Spleen (tissue), 7 donors: ENCODE results near the gene RNASE12.

Experiments
- CTCF ChIP-seq, 11 experiments: fragments of 200-600 bp in 7 of 11; fragments of 450-650 bp in 4 of 11; sonication (generic) in 4 of 11; IDR thresholded peaks in 8 of 11; conservative IDR thresholded peaks in 3 of 11; 1 replicate in 7 of 11; 2 replicates in 4 of 11; pipeline versions ENCODE4 v1.4.0 to v1.8.0; 2016 to 2021; ENCODE audit warnings: antibody characterized with exemption in 11 of 11, inconsistent platforms in 4 of 11, mild to moderate bottlenecking in 1 of 11
- POLR2A ChIP-seq, 3 donors: fragments of 450-650 bp; IDR thresholded peaks; one replicate each; pipeline ENCODE4 v1.5.1; 2017; ENCODE audit warnings: antibody characterized with exemption in 3 of 3, mild to moderate bottlenecking in 1 of 3
- POLR2AphosphoS5 ChIP-seq, 3 donors: sonication (generic); formaldehyde crosslinking; IDR thresholded peaks; one replicate each; pipeline ENCODE4 v1.5.1; 2017; ENCODE audit warnings: antibody characterized with exemption in 3 of 3
- donor health status: DM: no; HTN: no; CAD: no; lungs with moderate emphysema.
- donor health status: DM: no; HTN: no; CAD: no.
- donor health status: DM: no; HTN: no; CAD: no.

- TF ChIP-seq POLR2A (IDR thresholded peaks at IDR 0.05), result no peak
- TF ChIP-seq CTCF (IDR thresholded peaks at IDR 0.05 in 8 of 11, conservative IDR thresholded peaks at IDR 0.05 in 3 of 11), result no peak
- no peak for TF ChIP-seq POLR2AphosphoS5 (IDR thresholded peaks at IDR 0.05)
These were observed 24.8 kb upstream of the RNASE12 start for GRCh38 chr14:20615996-20616395.
